ENCODE measurements around the gene NKX2-2.
"Not testable (repeated sequence)": the region's sequence is repeated elsewhere in the genome, so short reads cannot be mapped to it uniquely, and the experiment has no call there.

NKX2-2 gene

DNA sequence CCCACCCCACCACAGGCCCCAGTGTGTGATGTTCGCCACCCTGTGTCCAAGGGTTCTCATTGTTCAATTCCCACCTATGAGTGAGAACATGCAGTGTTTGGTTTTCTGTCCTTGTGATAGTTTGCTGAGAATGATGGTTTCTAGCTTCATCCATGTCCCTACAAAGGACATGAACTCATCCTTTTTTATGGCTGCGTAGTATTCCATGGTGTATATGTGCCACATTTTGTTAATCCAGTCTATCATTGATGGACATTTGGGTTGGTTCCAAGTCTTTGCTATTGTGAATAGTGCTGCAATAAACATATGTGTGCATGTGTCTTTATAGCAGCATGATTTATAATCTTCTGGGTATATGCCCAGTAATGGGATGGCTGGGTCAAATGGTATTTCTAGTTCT is 33.7 kb downstream of the NKX2-2 start:
- in situ Hi-C loops (cut with MboI; ENCODE audit: low sequenced_read_pairs) = not testable (repeated sequence)

DNA sequence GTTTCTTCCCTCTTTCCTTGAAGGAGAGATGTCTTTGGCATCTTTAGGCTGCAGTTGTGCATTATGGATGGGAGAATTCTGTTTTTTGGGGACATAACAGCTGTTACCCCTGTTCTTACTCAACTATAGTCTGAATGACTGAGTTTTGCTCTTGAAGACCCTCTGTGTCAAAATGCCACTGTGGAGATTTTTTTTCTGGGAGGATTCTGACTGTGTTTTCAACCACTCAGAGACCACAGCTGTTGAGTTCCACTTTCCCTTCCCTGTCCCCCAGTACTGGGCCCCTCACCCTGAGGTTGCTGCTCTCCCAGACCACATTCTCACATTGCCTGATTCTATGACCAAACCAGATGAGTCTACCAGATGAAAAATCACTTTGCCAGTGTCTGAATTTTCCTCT is 48.1 kb downstream of the NKX2-2 start:
- in situ Hi-C loops (cut with MboI; ENCODE audit: low sequenced_read_pairs) = no loop called here

DNA sequence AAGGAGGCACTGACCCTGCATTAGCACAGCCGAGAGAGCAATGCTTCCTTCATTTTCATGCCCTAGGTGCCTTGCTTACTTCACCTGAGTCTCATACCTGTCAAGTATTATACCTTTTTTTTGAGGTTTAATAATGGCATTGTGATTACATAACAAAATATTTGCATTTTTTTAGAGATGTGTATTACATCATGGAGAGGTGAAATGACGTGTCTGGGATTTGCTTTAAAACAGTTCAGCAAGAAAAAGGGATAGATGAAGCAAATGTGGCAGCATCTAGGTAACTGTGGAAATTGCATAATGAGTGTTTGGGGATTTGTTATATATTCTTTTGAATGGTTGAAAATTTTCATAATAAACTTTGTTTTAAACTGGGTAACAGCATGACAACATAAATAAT is 48.9 kb downstream of the NKX2-2 start:
- in situ Hi-C loops (cut with MboI; ENCODE audit: low sequenced_read_pairs) = no loop called here
